PC-3 (cell line): Measurements from ENCODE around the gene ZFYVE19.

Source experiments
- EZH2 ChIP-seq: fragments of 300-600 bp; sonication (generic); IDR thresholded peaks from one replicate; pipeline ENCODE4 v1.6.1; 2017; ENCODE audit warnings: antibody characterized with exemption, mild to moderate bottlenecking, low read length; ENCODE audit not compliant: unreplicated experiment
- TF ChIP-seq, protein P1 (sequence below): fragments of 300-600 bp; sonication (generic); conservative IDR thresholded peaks from 2 replicates; pipeline ENCODE4 v1.5.1; 2017; ENCODE audit warnings: antibody characterized with exemption, low read depth, mild to moderate bottlenecking, low read length

DNA sequence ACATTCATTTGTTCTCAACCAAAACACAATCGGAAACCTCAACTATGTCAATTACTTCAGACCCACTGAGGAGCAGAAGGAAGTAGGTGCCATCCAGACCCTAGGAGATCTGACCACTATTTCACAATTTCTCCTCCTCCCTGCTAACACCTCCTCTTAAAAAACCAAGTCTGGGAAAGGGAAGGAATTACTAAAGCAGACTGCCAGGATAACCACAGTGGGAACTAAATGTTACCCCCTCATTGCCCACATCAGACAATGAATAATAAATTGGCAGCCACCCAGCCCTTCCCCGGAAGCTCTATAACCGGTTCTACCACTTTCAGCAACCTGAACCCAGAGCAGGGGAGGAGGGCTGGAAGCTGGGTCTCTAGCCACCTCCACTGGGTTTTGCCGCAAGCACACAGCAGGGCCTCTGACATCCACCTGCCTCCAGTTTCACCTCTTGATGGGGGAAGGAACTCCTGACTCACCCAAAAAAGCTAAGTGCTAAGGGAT is 19.5 kb upstream of the ZFYVE19 start:
- TF ChIP-seq, protein P1, sequence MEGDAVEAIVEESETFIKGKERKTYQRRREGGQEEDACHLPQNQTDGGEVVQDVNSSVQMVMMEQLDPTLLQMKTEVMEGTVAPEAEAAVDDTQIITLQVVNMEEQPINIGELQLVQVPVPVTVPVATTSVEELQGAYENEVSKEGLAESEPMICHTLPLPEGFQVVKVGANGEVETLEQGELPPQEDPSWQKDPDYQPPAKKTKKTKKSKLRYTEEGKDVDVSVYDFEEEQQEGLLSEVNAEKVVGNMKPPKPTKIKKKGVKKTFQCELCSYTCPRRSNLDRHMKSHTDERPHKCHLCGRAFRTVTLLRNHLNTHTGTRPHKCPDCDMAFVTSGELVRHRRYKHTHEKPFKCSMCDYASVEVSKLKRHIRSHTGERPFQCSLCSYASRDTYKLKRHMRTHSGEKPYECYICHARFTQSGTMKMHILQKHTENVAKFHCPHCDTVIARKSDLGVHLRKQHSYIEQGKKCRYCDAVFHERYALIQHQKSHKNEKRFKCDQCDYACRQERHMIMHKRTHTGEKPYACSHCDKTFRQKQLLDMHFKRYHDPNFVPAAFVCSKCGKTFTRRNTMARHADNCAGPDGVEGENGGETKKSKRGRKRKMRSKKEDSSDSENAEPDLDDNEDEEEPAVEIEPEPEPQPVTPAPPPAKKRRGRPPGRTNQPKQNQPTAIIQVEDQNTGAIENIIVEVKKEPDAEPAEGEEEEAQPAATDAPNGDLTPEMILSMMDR: no peak
- TF ChIP-seq EZH2: no peak
